Activated effector memory CD4-positive, alpha-beta T cell treated with anti-CD3 and anti-CD28 coated beads, Interleukin-2, amount 50 U/mL, for 16 hours (primary cell): Measurements from ENCODE around the gene KIF26B.

Source experiments
- DNase-seq: peaks from one replicate; pipeline ENCODE4 v3.0.0-alpha.2; 2020

The KIF26B gene

GRCh38 chr1:245211035-245211749 is 56.4 kb downstream of the KIF26B start:
- no peak for DNase-seq

GRCh38 chr1:245211761-245212160 is 57.0 kb downstream of the KIF26B start:
- no peak for DNase-seq

- DNase-seq: no peak
Measured at GRCh38 chr1:245212221-245212710, 57.5 kb downstream of the KIF26B start.

- DNase-seq: no peak
Measured at GRCh38 chr1:245213066-245213831, 58.5 kb downstream of the KIF26B start.

GRCh38 chr1:245215071-245215470 is 60.3 kb downstream of the KIF26B start:
- no peak for DNase-seq

- no peak for DNase-seq
Measured at GRCh38 chr1:245216366-245217115, 61.8 kb downstream of the KIF26B start.

- DNase-seq: no peak
Measured at GRCh38 chr1:245217853-245218608, 63.2 kb downstream of the KIF26B start.

GRCh38 chr1:245220381-245220985 is 65.7 kb downstream of the KIF26B start:
- DNase-seq: no peak

GRCh38 chr1:245221805-245222204 is 67.0 kb downstream of the KIF26B start:
- no peak for DNase-seq

- no peak for DNase-seq
Measured at GRCh38 chr1:245222931-245223595, 68.3 kb downstream of the KIF26B start.

GRCh38 chr1:245225322-245226202 is 70.8 kb downstream of the KIF26B start:
- no peak for DNase-seq

GRCh38 chr1:245226203-245226499 is 71.4 kb downstream of the KIF26B start:
- DNase-seq: no peak

- no peak for DNase-seq
Measured at GRCh38 chr1:245229051-245229450, 74.3 kb downstream of the KIF26B start.

GRCh38 chr1:245232931-245233330 is 78.1 kb downstream of the KIF26B start:
- no peak for DNase-seq

- DNase-seq: no peak
Measured at GRCh38 chr1:245234217-245235081, 79.7 kb downstream of the KIF26B start.

GRCh38 chr1:245235156-245235555 is 80.4 kb downstream of the KIF26B start:
- no peak for DNase-seq

- no peak for DNase-seq
Measured at GRCh38 chr1:245240648-245241165, 85.9 kb downstream of the KIF26B start.

- DNase-seq: no peak
Measured at GRCh38 chr1:245241526-245242130, 86.8 kb downstream of the KIF26B start.

GRCh38 chr1:245242989-245243388 is 88.2 kb downstream of the KIF26B start:
- DNase-seq: no peak
